ENCODE data around the gene ATAD2B.

Gene ATAD2B

DNA sequence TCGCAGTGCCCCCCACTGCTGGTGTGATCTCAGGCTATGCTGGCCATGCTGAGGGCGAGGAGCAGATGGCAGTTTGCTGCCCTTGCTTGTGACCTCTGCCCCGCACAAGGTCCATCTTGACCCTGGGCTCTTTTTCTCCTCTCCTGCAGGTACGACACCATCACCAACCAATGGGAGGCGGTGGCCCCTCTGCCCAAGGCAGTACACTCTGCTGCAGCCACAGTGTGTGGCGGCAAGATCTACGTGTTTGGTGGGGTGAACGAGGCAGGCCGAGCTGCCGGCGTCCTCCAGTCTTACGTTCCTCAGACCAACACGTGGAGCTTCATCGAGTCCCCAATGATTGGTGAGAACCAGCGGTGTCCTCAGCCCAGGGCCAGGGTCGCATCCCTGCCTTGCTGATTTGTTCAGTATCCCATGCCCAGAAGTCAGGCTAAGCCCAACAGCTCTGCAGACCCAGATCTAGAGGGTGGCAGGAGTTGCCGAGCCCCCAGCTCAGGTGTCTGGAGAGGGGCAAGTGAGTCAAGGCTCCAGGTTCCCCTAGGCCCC lies 223.8 kb downstream of the ATAD2B start:
- H3K27ac ChIP-seq (ENCODE audit: low read depth, low read length, poor library complexity, severe bottlenecking), result no peak overlapping the region
- TF ChIP-seq EZH2 (IDR thresholded peaks at IDR 0.05; ENCODE audit: borderline replicate concordance, low read length), result no peak

GRCh38 chr2:23700627-23701026 lies 226.3 kb downstream of the ATAD2B start:
- H3K27ac ChIP-seq (ENCODE audit: low read depth, low read length, poor library complexity, severe bottlenecking), result no peak overlapping the region
- H3F3A ChIP-seq (ENCODE audit: insufficient read depth, low read length), result no peaks in the 10 kb centered on the region
- H3K4me3 ChIP-seq (ENCODE audit: low read depth, low read length, poor library complexity, severe bottlenecking), result no peak overlapping the region
- H4K20me1 ChIP-seq (ENCODE audit: insufficient read depth, low read length), result no peaks in the 10 kb centered on the region
- no peak overlapping the region for H3K9ac ChIP-seq (ENCODE audit: low read length)
- H3K4me2 ChIP-seq (ENCODE audit: low read length), result no peak overlapping the region
- H3K79me2 ChIP-seq (ENCODE audit: insufficient read depth, low read length), result no peaks in the 10 kb centered on the region
- H3K4me1 ChIP-seq (ENCODE audit: insufficient read depth, low read length, severe bottlenecking), result peaks cover 9% of the 10 kb centered on the region
- no peaks in the 10 kb centered on the region for H3K36me3 ChIP-seq (ENCODE audit: insufficient read depth, low read length)
- H2AFZ ChIP-seq (ENCODE audit: low read length), result no peak overlapping the region
- H3K9me3 ChIP-seq (ENCODE audit: low read length), result no peaks in the 10 kb centered on the region
- H3K27me3 ChIP-seq (ENCODE audit: insufficient read depth, low read length), result no peaks in the 10 kb centered on the region
- TF ChIP-seq CTCF (IDR thresholded peaks at IDR 0.05; ENCODE audit: low read length) (no peak), EZH2 (IDR thresholded peaks at IDR 0.05; ENCODE audit: borderline replicate concordance, low read length) (no peak)
- no peaks in the 10 kb centered on the region for H3K9me2 ChIP-seq (ENCODE audit: low read depth, low read length)

More for the DNA sequence above, 223.8 kb downstream of the ATAD2B start:
- H3K27me3 ChIP-seq (ENCODE audit: insufficient read depth, low read length), result no peaks in the 10 kb centered on the region
- H3K9ac ChIP-seq (ENCODE audit: low read length), result no peak overlapping the region
- no peak overlapping the region for H3K4me2 ChIP-seq (ENCODE audit: low read length)
- no peaks in the 10 kb centered on the region for H4K20me1 ChIP-seq (ENCODE audit: insufficient read depth, low read length)
- H3K9me3 ChIP-seq (ENCODE audit: low read length), result no peaks in the 10 kb centered on the region
- H3K4me1 ChIP-seq (ENCODE audit: insufficient read depth, low read length, severe bottlenecking), result peaks cover 9% of the 10 kb centered on the region
- no peaks in the 10 kb centered on the region for H3K79me2 ChIP-seq (ENCODE audit: insufficient read depth, low read length)
- no peak overlapping the region for H3K4me3 ChIP-seq (ENCODE audit: low read depth, low read length, poor library complexity, severe bottlenecking)
- no peaks in the 10 kb centered on the region for H3K9me2 ChIP-seq (ENCODE audit: low read depth, low read length)
- no peaks in the 10 kb centered on the region for H3K36me3 ChIP-seq (ENCODE audit: insufficient read depth, low read length)
- no peaks in the 10 kb centered on the region for H3F3A ChIP-seq (ENCODE audit: insufficient read depth, low read length)
- H2AFZ ChIP-seq (ENCODE audit: low read length), result no peak overlapping the region

- Histone ChIP-seq H3K9me3 (ENCODE audit: low read length) (no peaks in the 10 kb centered on the region), H3K4me2 (ENCODE audit: low read length) (no peak overlapping the region), H4K20me1 (ENCODE audit: insufficient read depth, low read length) (no peaks in the 10 kb centered on the region), H3K36me3 (ENCODE audit: insufficient read depth, low read length) (no peaks in the 10 kb centered on the region), H3K79me2 (ENCODE audit: insufficient read depth, low read length) (no peaks in the 10 kb centered on the region), H3K27ac (ENCODE audit: low read depth, low read length, poor library complexity, severe bottlenecking) (no peak overlapping the region), H3K4me1 (ENCODE audit: insufficient read depth, low read length, severe bottlenecking) (peaks cover 9% of the 10 kb centered on the region), H3K27me3 (ENCODE audit: insufficient read depth, low read length) (no peaks in the 10 kb centered on the region), H3K4me3 (ENCODE audit: low read depth, low read length, poor library complexity, severe bottlenecking) (no peak overlapping the region), H3F3A (ENCODE audit: insufficient read depth, low read length) (no peaks in the 10 kb centered on the region), H3K9me2 (ENCODE audit: low read depth, low read length) (no peaks in the 10 kb centered on the region), H2AFZ (ENCODE audit: low read length) (no peak overlapping the region), H3K9ac (ENCODE audit: low read length) (no peak overlapping the region)
- TF ChIP-seq EZH2 (IDR thresholded peaks at IDR 0.05; ENCODE audit: borderline replicate concordance, low read length), result no peak
- no peak for TF ChIP-seq CTCF (IDR thresholded peaks at IDR 0.05; ENCODE audit: low read length)
Observed at GRCh38 chr2:23699580-23699925, 227.4 kb downstream of the ATAD2B start.

All from OCI-LY1 (cell line).